ENCODE data around the gene MTREX.

The MTREX gene

DNA sequence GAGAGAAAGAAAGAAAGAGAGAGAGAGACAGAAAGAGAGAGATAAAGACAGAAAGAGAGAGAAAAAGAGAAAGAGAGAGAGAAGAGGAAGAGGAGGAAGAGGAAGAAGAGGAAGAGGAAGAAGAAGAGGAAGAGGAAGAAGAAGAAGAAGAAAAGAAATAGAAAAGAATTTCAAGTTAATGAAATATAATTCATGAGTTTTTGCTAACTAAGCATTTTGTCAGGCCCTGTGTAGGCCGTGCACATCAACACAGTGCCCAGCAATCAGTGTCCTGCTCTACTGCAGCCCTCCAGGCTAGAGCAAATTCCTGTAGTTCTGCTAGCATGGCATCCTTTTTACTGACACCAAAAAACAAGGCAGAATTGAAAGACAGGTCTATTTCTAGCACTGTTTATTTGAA, 164.9 kb downstream of the MTREX start:
- Histone ChIP-seq H3K4me3 (ENCODE audit: insufficient read depth in 1 of 2, low read depth in 1 of 2, low read length in 2 of 2) (no peak overlapping the region), H4K91ac (ENCODE audit: low read length) (no peak overlapping the region), H4K8ac (ENCODE audit: low read length) (no peak overlapping the region), H3K9me3 (ENCODE audit: control insufficient read depth, low read length) (no peaks in the 10 kb centered on the region), H3K9ac (ENCODE audit: low read length) (no peak overlapping the region), H3K23ac (ENCODE audit: low read length in 2 of 2) (no peak overlapping the region), H2BK120ac (ENCODE audit: low read depth, low read length) (no peak overlapping the region), H3K79me1 (replicated peaks; ENCODE audit: low read length, poor library complexity, severe bottlenecking) (peaks cover 6% of the 10 kb centered on the region), H2BK5ac (ENCODE audit: low read depth, low read length, poor library complexity, severe bottlenecking) (no peak overlapping the region), H3K27ac (ENCODE audit: low read length, poor library complexity, severe bottlenecking) (no peak overlapping the region), H3K14ac (ENCODE audit: low read length in 2 of 2) (no peak overlapping the region), H3K36me3 (ENCODE audit: control insufficient read depth in 1 of 2, insufficient read depth in 2 of 2, low read depth in 1 of 2, low read length in 2 of 2) (peaks cover 0 to 6% of the 10 kb centered on the region in 2 experiments), H3K18ac (ENCODE audit: low read depth in 1 of 2, low read length in 2 of 2) (no peak overlapping the region), H2AFZ (ENCODE audit: low read depth, low read length) (no peak overlapping the region), H3K4me2 (ENCODE audit: low read length, poor library complexity, severe bottlenecking) (no peak overlapping the region), H2BK15ac (ENCODE audit: low read depth, poor library complexity, severe bottlenecking) (no peak overlapping the region), H3K4me1 (ENCODE audit: control insufficient read depth, insufficient read depth, low read depth, low read length) (peaks cover 5% of the 10 kb centered on the region), H3K4ac (ENCODE audit: low read depth in 1 of 2, low read length in 2 of 2) (no peak overlapping the region), H2BK12ac (ENCODE audit: low read length in 2 of 2) (no peak overlapping the region), H2AK5ac (ENCODE audit: low read length, severe bottlenecking) (no peak overlapping the region), H3K27me3 (ENCODE audit: control insufficient read depth in 1 of 2, insufficient read depth in 1 of 2, low read length in 2 of 2) (no peaks in the 10 kb centered on the region)
- DNase-seq, result no peak
- WGBS, result 95% methylated on average over 1 of the region's 1 CpG
